Naive thymus-derived CD8-positive, alpha-beta T cell (primary cell): Measurements from ENCODE around the gene PHF24. TPM values are rescaled to one million over a fixed set of nuclear protein-coding genes. Genes with fewer than 3 reads are reported as not detected.

Experiments used
- ATAC-seq, 2 donors: fragments of 150-1000 bp; cut with Tn5 transposase in 1 of 2; sonication (Bioruptor Pico), chemical (Tn5 transposase) in 1 of 2; 1 replicate in 1 of 2; 2 replicates in 1 of 2; pipeline ENCODE4 v1.10.0; 2021; ENCODE audit warnings: mild to moderate bottlenecking in 2 of 2, moderate library complexity in 2 of 2
- POLR2A ChIA-PET: fragments of 350-600 bp; sonication (Branson Sonifier 250); formaldehyde crosslinking; loops from one replicate; lab custom pipeline; 2021; ENCODE audit warnings: antibody characterized with exemption; lab: Charles Lee
- DNase-seq, 10 donors: peaks; one replicate each; pipeline versions ENCODE4 v3.0.0 to v3.0.0-alpha.2; 2020 to 2022
- H3K27ac Mint-ChIP-seq, 10 donors: one replicate each; pipeline ENCODE4 v1.8.0; 2020 to 2022; ENCODE audit warnings: mild to moderate bottlenecking in 10 of 10, mixed read lengths in 10 of 10, moderate library complexity in 4 of 10, inconsistent platforms in 1 of 10
- H3K27me3 Mint-ChIP-seq, 5 donors: one replicate each; pipeline ENCODE4 v1.8.0; 2021 to 2022; ENCODE audit warnings: mixed read lengths in 5 of 5
- H3K36me3 Mint-ChIP-seq, 3 donors: one replicate each; pipeline ENCODE4 v1.8.0; 2020 to 2022; ENCODE audit warnings: mixed read lengths in 3 of 3, mild to moderate bottlenecking in 2 of 3, inconsistent platforms in 1 of 3
- H3K4me1 Mint-ChIP-seq, 4 donors: one replicate each; pipeline ENCODE4 v1.8.0; 2021 to 2022; ENCODE audit warnings: mixed read lengths in 4 of 4
- H3K4me3 Mint-ChIP-seq, 10 donors: one replicate each; pipeline ENCODE4 v1.8.0; 2020 to 2022; ENCODE audit warnings: mild to moderate bottlenecking in 10 of 10, mixed read lengths in 10 of 10, moderate library complexity in 6 of 10, inconsistent platforms in 1 of 10
- H3K9me3 Mint-ChIP-seq, 9 donors: one replicate each; pipeline ENCODE4 v1.8.0; 2020 to 2022; ENCODE audit warnings: mixed read lengths in 9 of 9, mild to moderate bottlenecking in 3 of 9, inconsistent platforms in 1 of 9, moderate library complexity in 1 of 9
- polyA plus RNA-seq, 3 donors: library from polyadenylated mRNA; unstranded; fragments of 300-500 nt; fragmentation: Illumina TruSeq; gene quantifications; one replicate each; pipeline ENCODE4 v1.2.3, GENCODE V29; 2021
- total RNA-seq, 8 experiments: library from RNA in 2 of 8; stranded (reverse) in 2 of 8; gene quantifications; one replicate each; pipeline ENCODE4 v1.2.3 and lab custom pipeline; 2021 to 2026

Gene PHF24
- total and polyA plus RNA-seq, 5 experiments from 2014 or later, result not detected

GRCh38 chr9:34993502-34994259 is 35.6 kb downstream of the PHF24 start:
- POLR2A ChIA-PET, result no interaction called here
- no peak for ATAC-seq
- no peak for DNase-seq
- peaks cover 0 to 2% (median 0%) of the 10 kb centered on the region in 5 donors for H3K27me3 Mint-ChIP-seq
- H3K9me3 Mint-ChIP-seq, result no peaks in the 10 kb centered on the region
- peak overlapping the region in 1 of 10 donors; percentile 53 for H3K27ac Mint-ChIP-seq
- no peak overlapping the region for H3K4me3 Mint-ChIP-seq
- peaks cover 0 to 3% (median 3%) of the 10 kb centered on the region in 3 donors for H3K36me3 Mint-ChIP-seq
- H3K4me1 Mint-ChIP-seq, result peaks cover 8 to 23% (median 19%) of the 10 kb centered on the region in 4 donors

DNA sequence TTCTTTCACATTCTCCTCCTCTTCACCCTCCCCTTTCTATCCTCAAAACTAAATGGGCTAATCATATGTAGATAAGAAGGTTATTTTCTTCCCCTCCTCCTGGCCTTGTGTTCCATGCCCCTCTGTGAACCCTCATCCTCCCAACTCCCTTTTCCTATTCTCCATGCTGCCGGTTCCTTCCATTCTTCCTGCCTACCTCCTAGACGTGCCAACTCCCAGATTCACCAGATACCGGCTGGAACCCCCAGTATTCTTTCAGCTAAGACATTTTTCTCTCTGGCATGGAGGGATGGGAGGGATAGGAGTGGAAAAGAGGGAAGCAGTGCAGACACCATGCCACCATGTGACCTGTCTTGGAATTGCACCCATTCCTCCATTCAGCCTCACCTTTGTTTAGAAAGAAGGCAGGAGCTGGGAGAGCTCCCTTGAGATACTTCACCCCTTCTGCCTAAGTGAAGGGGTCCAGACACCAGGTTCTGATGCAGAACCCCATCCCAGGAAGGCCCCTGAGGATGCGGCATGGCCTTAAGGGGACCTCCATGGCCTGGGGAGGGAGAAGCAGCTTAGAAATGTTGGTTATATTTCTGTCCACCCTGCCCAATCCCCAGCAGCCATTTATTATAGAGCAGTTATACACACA is 36.3 kb downstream of the PHF24 start:
- H3K4me1 Mint-ChIP-seq, result peaks cover 6 to 16% (median 13%) of the 10 kb centered on the region in 4 donors
- DNase-seq, result no peak

GRCh38 chr9:34994900-34995669 is 37.0 kb downstream of the PHF24 start:
- ATAC-seq (no peak), DNase-seq (no peak)
- Mint-ChIP-seq H3K4me3 (no peak overlapping the region), H3K9me3 (no peaks in the 10 kb centered on the region), H3K4me1 (peaks cover 5 to 14% (median 11%) of the 10 kb centered on the region in 4 donors), H3K27ac (peak overlapping the region in 2 of 10 donors; percentile 27 to 67), H3K36me3 (peaks cover 0 to 3% (median 3%) of the 10 kb centered on the region in 3 donors), H3K27me3 (no peaks in the 10 kb centered on the region)
- POLR2A ChIA-PET, result no interaction called here

More for the DNA sequence above, 36.3 kb downstream of the PHF24 start:
- Mint-ChIP-seq H3K36me3 (peaks cover 0 to 3% (median 3%) of the 10 kb centered on the region in 3 donors), H3K27me3 (peaks cover 0 to under 1% (median 0%) of the 10 kb centered on the region in 5 donors), H3K4me3 (no peak overlapping the region), H3K9me3 (no peaks in the 10 kb centered on the region), H3K27ac (peak overlapping the region in 1 of 10 donors; percentile 3)
- no peak for ATAC-seq
- POLR2A ChIA-PET, result no interaction called here

GRCh38 chr9:34995670-34996060 is 37.6 kb downstream of the PHF24 start:
- no peak for ATAC-seq
- Mint-ChIP-seq H3K27ac (peak overlapping the region in 1 of 10 donors; percentile 56), H3K4me3 (no peak overlapping the region)

DNA sequence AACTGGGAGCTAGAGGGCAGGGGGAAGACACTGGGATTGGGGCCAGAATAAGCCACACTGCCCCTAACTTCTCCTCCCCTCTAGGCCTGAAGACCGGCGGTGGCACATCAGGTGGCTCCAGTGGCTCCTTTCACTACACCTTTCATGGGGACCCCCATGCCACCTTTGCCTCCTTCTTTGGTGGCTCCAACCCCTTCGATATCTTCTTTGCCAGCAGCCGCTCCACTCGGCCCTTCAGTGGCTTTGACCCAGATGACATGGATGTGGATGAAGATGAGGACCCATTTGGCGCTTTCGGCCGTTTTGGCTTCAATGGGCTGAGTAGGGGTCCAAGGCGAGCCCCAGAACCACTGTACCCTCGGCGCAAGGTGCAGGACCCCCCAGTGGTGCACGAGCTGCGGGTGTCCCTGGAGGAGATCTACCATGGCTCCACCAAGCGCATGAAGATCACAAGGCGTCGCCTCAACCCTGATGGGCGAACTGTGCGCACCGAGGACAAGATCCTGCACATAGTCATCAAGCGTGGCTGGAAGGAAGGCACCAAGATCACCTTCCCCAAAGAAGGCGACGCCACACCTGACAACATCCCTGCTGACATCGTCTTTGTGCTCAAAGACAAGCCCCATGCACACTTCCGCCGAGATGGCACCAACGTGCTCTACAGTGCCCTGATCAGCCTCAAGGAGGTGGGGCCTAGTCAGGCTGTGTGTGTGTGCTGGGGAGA is 38.3 kb downstream of the PHF24 start:
- POLR2A ChIA-PET, result no interaction called here

More at GRCh38 chr9:34995670-34996060, 37.6 kb downstream of the PHF24 start:
- DNase-seq, result no peak
- H3K4me1 Mint-ChIP-seq, result peaks cover 5 to 10% (median 6%) of the 10 kb centered on the region in 4 donors
- H3K9me3 Mint-ChIP-seq, result no peaks in the 10 kb centered on the region
- H3K36me3 Mint-ChIP-seq, result peaks cover 0 to 3% (median 3%) of the 10 kb centered on the region in 3 donors
- POLR2A ChIA-PET, result no interaction called here
- no peaks in the 10 kb centered on the region for H3K27me3 Mint-ChIP-seq

GRCh38 chr9:34996905-34997279 is 38.8 kb downstream of the PHF24 start:
- Mint-ChIP-seq H3K36me3 (peaks cover 0 to 3% (median 3%) of the 10 kb centered on the region in 3 donors), H3K27ac (no peak overlapping the region), H3K9me3 (no peaks in the 10 kb centered on the region), H3K4me3 (peak overlapping the region in 1 of 10 donors; percentile 20), H3K4me1 (peaks cover 0 to 5% (median 0%) of the 10 kb centered on the region in 4 donors), H3K27me3 (no peaks in the 10 kb centered on the region)
- no peak for ATAC-seq
- no peak for DNase-seq
- POLR2A ChIA-PET, result no interaction called here

More for the DNA sequence above, 38.3 kb downstream of the PHF24 start:
- Mint-ChIP-seq H3K27ac (no peak overlapping the region), H3K9me3 (no peaks in the 10 kb centered on the region), H3K36me3 (peaks cover 0 to 3% (median 3%) of the 10 kb centered on the region in 3 donors), H3K4me1 (peaks cover 0 to 6% (median 0%) of the 10 kb centered on the region in 4 donors), H3K4me3 (peak overlapping the region in 1 of 10 donors; percentile 20), H3K27me3 (no peaks in the 10 kb centered on the region)
- ATAC-seq, result no peak
- DNase-seq, result no peak

DNA sequence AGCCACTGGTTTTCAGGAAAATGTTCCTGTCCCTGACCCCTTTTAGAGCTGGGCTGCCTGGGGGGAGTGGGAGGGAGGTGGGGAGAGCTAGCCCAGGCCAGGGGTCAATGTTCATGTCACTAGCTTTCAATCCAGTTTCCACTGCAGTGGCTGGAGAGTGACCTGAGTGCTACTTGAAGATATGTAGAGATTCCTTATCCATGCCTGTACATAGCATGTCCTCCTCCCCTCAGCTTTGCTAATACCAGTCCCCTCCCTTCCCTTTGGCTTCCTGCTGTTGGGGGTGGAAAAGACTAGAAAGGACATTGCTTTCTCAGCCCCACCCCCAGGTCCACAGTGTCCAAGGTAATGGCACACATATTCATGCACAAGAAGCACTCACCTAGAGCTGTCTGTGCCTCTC is 39.3 kb downstream of the PHF24 start:
- no peak for ATAC-seq
- Mint-ChIP-seq H3K36me3 (peaks cover 0 to 3% (median 3%) of the 10 kb centered on the region in 3 donors), H3K9me3 (no peaks in the 10 kb centered on the region), H3K4me1 (peaks cover 0 to under 1% (median 0%) of the 10 kb centered on the region in 4 donors), H3K27ac (no peak overlapping the region), H3K4me3 (no peak overlapping the region), H3K27me3 (no peaks in the 10 kb centered on the region)
- POLR2A ChIA-PET, result no interaction called here
- DNase-seq, result no peak

GRCh38 chr9:34998266-34998665 is 40.2 kb downstream of the PHF24 start:
- H3K4me1 Mint-ChIP-seq, result no peaks in the 10 kb centered on the region
- H3K27me3 Mint-ChIP-seq, result no peaks in the 10 kb centered on the region
- H3K36me3 Mint-ChIP-seq, result peaks cover 0 to 3% (median 3%) of the 10 kb centered on the region in 3 donors
- no peaks in the 10 kb centered on the region for H3K9me3 Mint-ChIP-seq
- POLR2A ChIA-PET, result no interaction called here
- no peak overlapping the region for H3K4me3 Mint-ChIP-seq
- peak overlapping the region in 1 of 10 donors; percentile 11 for H3K27ac Mint-ChIP-seq
- ATAC-seq (no peak), DNase-seq (no peak)

GRCh38 chr9:34999576-34999975 is 41.5 kb downstream of the PHF24 start:
- Mint-ChIP-seq H3K4me1 (no peaks in the 10 kb centered on the region), H3K36me3 (peaks cover 0 to 3% (median 3%) of the 10 kb centered on the region in 3 donors)

DNA sequence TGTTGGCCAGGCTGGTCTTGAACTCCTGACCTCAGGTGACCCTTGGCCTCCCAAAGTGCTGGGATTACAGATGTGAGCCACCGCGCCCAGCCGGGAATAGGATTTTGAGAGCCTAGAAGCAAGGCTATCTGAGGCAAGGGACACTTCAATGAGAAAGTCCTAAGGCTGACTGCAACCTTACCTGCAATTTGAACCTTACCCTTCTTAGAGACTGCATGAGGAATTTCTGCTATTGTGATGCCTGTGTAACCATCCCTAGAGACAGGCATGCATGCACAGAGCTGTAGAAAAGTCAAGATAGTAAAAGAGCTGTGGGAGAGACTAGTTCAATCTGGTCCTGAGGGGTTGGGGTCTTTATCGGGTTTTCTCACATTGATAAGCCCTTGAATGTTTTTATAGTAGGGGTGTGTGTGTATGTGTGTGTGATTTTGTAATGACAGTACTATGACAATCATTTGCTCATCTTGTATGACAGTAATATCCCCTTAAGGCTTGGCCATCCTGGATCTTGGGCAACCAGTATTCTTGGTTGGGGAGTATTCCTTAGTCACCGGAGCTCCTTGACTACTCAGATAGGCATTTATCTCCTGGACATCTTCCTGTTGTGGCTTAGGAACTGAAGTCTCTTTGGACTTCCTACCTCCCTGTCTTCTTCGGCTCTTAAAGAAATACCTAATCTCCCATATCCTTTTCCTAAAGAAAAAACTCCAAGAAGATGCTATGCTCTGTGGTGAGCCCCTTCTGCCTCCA is 42.6 kb downstream of the PHF24 start:
- Mint-ChIP-seq H3K4me1 (no peaks in the 10 kb centered on the region), H3K9me3 (no peaks in the 10 kb centered on the region), H3K4me3 (no peak overlapping the region), H3K27ac (no peak overlapping the region), H3K36me3 (peaks cover 0 to 3% (median 3%) of the 10 kb centered on the region in 3 donors), H3K27me3 (no peaks in the 10 kb centered on the region)
- no peak for ATAC-seq
- POLR2A ChIA-PET, result no interaction called here
- DNase-seq, result no peak

More at GRCh38 chr9:34999576-34999975, 41.5 kb downstream of the PHF24 start:
- no peak overlapping the region for H3K4me3 Mint-ChIP-seq
- no peaks in the 10 kb centered on the region for H3K27me3 Mint-ChIP-seq
- H3K27ac Mint-ChIP-seq, result no peak overlapping the region
- POLR2A ChIA-PET, result no interaction called here
- no peak for DNase-seq
- ATAC-seq, result no peak
- no peaks in the 10 kb centered on the region for H3K9me3 Mint-ChIP-seq

DNA sequence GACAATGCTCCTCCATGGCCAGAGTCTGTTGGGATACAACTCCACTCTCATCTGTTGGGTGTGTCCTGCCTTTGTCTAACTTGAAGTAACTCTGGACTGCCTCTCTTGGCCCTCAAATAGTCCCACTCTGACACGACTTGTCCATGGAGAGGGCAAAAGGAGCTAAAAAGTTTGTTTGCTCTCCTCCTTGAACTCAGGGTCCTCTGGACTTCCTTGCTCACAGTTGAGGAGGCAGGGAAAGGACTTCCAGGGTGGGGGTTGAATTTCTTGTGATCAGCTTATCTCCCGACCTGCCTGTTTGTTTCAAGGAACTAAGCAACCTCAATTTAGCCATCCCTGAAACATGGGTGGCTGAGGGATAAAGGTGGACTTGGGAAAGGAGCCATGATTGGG is 43.2 kb downstream of the PHF24 start:
- H3K4me3 Mint-ChIP-seq, result no peak overlapping the region
- no peak for DNase-seq
- peaks cover 0 to under 1% (median 0%) of the 10 kb centered on the region in 4 donors for H3K4me1 Mint-ChIP-seq
- peaks cover 0 to 3% (median 3%) of the 10 kb centered on the region in 3 donors for H3K36me3 Mint-ChIP-seq
- H3K9me3 Mint-ChIP-seq, result no peaks in the 10 kb centered on the region
- ATAC-seq, result no peak
- POLR2A ChIA-PET, result no interaction called here
- peak overlapping the region in 1 of 10 donors; percentile 73 for H3K27ac Mint-ChIP-seq
- H3K27me3 Mint-ChIP-seq, result no peaks in the 10 kb centered on the region
